NCI-H748 treated with DMSO at 0.1 percent for 48 hours (cell line): ENCODE measurements around the gene SEC31B.

ENCODE experiments used
- DNase-seq: peaks from one replicate; lab custom pipeline; 2025; lab: John Stamatoyannopoulos, UW

The SEC31B gene, protein sequence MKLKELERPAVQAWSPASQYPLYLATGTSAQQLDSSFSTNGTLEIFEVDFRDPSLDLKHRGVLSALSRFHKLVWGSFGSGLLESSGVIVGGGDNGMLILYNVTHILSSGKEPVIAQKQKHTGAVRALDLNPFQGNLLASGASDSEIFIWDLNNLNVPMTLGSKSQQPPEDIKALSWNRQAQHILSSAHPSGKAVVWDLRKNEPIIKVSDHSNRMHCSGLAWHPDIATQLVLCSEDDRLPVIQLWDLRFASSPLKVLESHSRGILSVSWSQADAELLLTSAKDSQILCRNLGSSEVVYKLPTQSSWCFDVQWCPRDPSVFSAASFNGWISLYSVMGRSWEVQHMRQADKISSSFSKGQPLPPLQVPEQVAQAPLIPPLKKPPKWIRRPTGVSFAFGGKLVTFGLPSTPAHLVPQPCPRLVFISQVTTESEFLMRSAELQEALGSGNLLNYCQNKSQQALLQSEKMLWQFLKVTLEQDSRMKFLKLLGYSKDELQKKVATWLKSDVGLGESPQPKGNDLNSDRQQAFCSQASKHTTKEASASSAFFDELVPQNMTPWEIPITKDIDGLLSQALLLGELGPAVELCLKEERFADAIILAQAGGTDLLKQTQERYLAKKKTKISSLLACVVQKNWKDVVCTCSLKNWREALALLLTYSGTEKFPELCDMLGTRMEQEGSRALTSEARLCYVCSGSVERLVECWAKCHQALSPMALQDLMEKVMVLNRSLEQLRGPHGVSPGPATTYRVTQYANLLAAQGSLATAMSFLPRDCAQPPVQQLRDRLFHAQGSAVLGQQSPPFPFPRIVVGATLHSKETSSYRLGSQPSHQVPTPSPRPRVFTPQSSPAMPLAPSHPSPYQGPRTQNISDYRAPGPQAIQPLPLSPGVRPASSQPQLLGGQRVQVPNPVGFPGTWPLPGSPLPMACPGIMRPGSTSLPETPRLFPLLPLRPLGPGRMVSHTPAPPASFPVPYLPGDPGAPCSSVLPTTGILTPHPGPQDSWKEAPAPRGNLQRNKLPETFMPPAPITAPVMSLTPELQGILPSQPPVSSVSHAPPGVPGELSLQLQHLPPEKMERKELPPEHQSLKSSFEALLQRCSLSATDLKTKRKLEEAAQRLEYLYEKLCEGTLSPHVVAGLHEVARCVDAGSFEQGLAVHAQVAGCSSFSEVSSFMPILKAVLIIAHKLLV

GRCh38 chr10:100519311-100520051 lies at the start of gene SEC31B:
TSS of gene SEC31B (minus strand) at chr10:100519861. CDS start at chr10:100516952, 2,909 bp downstream.
- peak; percentile 28 for DNase-seq

DNA sequence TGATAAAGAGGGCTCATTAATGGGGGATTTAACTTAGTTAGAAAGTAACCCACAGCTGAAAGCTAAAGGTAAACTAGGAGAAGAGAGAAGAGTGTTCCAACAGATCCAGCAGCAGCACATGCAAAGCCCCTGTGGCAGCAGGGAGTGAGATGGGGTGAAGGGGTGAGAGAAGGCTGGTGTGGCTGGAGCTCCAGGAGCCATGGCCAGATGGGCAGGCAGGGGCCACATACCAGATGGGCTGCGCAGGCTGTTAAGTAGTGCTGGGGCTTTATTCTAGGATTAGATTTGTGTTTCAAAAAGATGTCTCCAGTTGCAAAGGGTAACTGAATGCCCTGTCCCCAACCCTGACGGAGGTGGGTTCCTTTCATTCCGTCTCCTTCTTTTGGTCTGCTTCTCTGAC lies 49.3 kb upstream of the SEC31B start:
- no peak for DNase-seq

DNA sequence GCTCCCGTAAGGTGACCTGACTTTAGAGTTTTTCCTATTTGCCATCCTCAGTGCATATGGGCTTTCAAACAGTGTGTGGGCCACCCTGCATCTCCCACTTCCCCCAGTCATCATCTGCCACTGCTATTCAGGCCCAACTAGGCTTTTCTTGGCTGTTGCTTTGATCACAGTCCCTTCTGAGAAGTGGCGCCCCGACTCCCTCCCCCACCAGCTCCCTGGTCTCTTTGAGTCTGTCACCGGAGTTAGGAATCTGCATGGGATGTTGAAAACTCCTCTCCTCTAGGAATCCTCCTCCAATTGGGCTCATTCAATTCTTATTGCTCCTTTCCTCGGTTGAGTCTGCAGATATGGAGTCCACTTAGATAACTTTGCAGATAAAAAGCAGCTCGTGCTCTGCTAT lies 48.2 kb upstream of the SEC31B start:
- DNase-seq, result no peak

DNA sequence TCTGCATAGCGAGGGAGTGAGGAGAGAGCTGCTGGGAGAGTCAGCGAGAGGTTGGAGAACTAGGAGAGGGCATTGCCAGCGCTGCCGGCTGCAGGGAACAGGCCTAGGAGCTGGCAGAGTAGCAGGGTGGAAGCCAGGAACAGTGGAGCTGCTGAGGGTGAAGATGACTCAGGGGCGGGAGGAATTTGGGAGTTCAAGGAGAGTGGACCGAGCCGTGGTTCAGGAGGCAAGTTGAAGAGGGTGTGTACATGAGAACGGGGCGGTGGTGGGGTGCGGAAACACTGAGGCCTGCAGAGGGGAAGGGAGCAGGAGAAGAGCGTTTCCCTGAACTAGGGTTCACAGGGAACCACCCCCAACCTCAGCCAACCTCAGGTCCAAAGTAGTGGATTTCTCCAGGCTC lies 47.6 kb upstream of the SEC31B start:
- no peak for DNase-seq

- no peak for DNase-seq
Observed at GRCh38 chr10:100566561-100566960, 46.9 kb upstream of the SEC31B start.

- DNase-seq, result no peak
Observed at GRCh38 chr10:100565206-100565985, 45.7 kb upstream of the SEC31B start.

- DNase-seq, result no peak
Observed at GRCh38 chr10:100562008-100562672, 42.5 kb upstream of the SEC31B start.

GRCh38 chr10:100561005-100561404 lies 41.3 kb upstream of the SEC31B start:
- no peak for DNase-seq

DNA sequence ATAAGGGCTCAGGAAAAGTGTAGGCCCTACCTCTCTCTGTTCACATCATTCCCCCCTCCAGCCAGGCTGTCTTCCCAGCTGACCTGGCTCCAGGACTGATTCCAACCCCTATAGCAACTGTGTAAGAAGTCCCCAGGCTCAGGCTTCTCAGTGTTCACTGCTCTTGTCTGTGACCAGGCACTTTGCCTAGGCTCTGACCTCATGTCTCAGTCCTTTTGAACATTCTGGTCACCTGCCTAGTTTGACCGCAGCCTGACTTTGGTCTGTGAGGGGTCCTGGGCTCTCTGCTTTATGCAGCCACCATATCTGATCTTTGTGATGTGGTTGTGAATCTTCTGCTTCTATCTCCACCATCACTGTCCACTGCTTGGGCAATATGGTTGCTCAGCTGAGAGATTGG lies 40.6 kb upstream of the SEC31B start:
- DNase-seq, result no peak

- no peak for DNase-seq
Observed at GRCh38 chr10:100554902-100555301, 35.2 kb upstream of the SEC31B start.

- DNase-seq, result no peak
Observed at GRCh38 chr10:100553929-100554328, 34.3 kb upstream of the SEC31B start.

GRCh38 chr10:100551738-100552137 lies 32.1 kb upstream of the SEC31B start:
- DNase-seq, result no peak

DNA sequence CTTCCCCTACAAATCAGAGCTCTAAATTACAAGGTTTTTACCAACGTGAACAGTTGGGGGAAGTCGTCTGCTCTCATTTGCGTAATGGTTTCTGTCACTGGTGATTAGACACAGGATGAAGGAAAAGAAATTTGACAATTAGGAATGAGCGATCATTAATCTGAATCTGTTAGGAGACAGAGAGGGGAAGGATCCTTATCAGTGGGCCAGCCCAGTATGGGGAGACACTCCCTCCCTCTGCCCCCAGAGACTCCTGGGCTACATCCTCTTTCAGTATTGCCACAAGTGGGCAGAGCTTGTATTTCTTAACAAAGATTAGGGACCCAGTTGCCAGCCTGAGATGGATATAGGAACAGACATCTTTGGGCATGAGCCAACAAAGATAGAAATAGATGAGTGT lies 31.5 kb upstream of the SEC31B start:
- no peak for DNase-seq

GRCh38 chr10:100544950-100545349 lies 25.3 kb upstream of the SEC31B start:
- DNase-seq, result no peak

DNA sequence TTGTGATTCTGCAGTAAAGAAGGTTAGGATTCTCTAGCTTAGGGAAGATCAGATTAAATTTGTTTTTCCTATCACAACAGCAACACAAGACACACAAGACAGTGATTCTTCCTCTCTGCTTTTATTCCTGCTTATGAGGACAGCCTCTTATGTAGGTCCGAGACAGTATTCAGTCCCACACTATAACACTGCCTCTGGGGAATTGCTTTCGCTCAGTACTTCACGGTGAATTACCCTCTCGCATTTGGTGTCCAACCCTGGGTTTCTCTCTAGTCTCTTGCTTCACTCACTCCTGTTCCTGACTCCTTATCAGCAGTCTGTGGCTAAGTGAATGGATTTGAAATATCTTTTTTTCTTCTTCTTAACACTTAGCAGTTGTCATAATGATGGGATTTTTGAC lies 17.8 kb upstream of the SEC31B start:
- no peak for DNase-seq

- DNase-seq, result peak; percentile 85
Observed at GRCh38 chr10:100535715-100536353, 16.2 kb upstream of the SEC31B start, which contains the start of gene HIF1AN. TSS of gene HIF1AN (plus strand) at chr10:100535943. CDS start at chr10:100535959, 16 bp downstream.

- no peak for DNase-seq
Observed at GRCh38 chr10:100535338-100535714, 15.7 kb upstream of the SEC31B start.

GRCh38 chr10:100534726-100535125 lies 15.1 kb upstream of the SEC31B start:
- DNase-seq, result no peak

GRCh38 chr10:100531761-100532160 lies 12.1 kb upstream of the SEC31B start:
- no peak for DNase-seq
